A549 (cell line): ENCODE measurements around the gene KDM6B. TPM values are rescaled to one million over a fixed set of nuclear protein-coding genes. Genes with fewer than 3 reads are reported as not detected.
"Not testable (repeated sequence)": the region's sequence is repeated elsewhere in the genome, so short reads cannot be mapped to it uniquely, and the experiment has no call there.

Experiments
- ATAC-seq, 2 experiments: fragments of 200-7000 bp in 1 of 2; fragments of >200 bp in 1 of 2; cut with Nextera tagmentation in 1 of 2; cut with Tn5 transposase in 1 of 2; 3 replicates each; pipeline versions ENCODE4 v1.8.0 to v1.9.1; 2018 to 2020; ENCODE audit warnings: mild to moderate bottlenecking in 1 of 2, moderate library complexity in 1 of 2
- CTCF ChIA-PET: fragments of 300-600 bp; sonication (Branson Sonifier 250); formaldehyde crosslinking; extraction: SDS; loops from one replicate; lab custom pipeline; 2021; ENCODE audit warnings: antibody characterized with exemption, inconsistent platforms; lab: Yijun Ruan, JAX
- POLR2A ChIA-PET: fragments of 350-600 bp; formaldehyde crosslinking; extraction: SDS; loops from one replicate; lab custom pipeline; 2021; ENCODE audit warnings: antibody characterized with exemption, inconsistent platforms; lab: Yijun Ruan, JAX
- DNase-seq, 2 experiments: peaks; one replicate each; pipeline versions ENCODE4 v3.0.0 to v3.0.0-alpha.2; 2011 to 2016; ENCODE audit warnings: low read depth in 1 of 2, low spot score in 1 of 2
- FAIRE-seq: peaks from 2 replicates; lab custom pipeline; 2011; peaks lifted over from hg19 to GRCh38; lab: Jason Lieb, UNC
- H3K27ac ChIP-seq, 2 experiments: fragments of >200 bp; sonication (Bioruptor Twin); formaldehyde crosslinking; 3 replicates each; pipeline ENCODE4 v1.5.1; 2016 to 2017
- H3K4me1 ChIP-seq: fragments of >200 bp; sonication (Bioruptor Twin); formaldehyde crosslinking; 3 replicates; pipeline ENCODE4 v1.6.1; 2016
- H3K4me2 ChIP-seq: fragments of >200 bp; sonication (Bioruptor Twin); formaldehyde crosslinking; 3 replicates; pipeline ENCODE4 v1.6.1; 2016
- H3K4me3 ChIP-seq: fragments of >200 bp; sonication (Bioruptor Twin); formaldehyde crosslinking; 3 replicates; pipeline ENCODE4 v1.5.1; 2016
- H3K9me3 ChIP-seq: fragments of >200 bp; sonication (Bioruptor Twin); formaldehyde crosslinking; 3 replicates; pipeline ENCODE4 v1.6.1; 2016
- CEBPB ChIP-seq, 2 experiments: fragments of >200 bp in 1 of 2; sonication (Bioruptor Twin) in 1 of 2; formaldehyde crosslinking in 1 of 2; IDR thresholded peaks; 2 replicates each; pipeline ENCODE4 v1.6.1; 2012 to 2016
- CHD2 ChIP-seq: fragments of 150-350 bp; IDR thresholded peaks from 2 replicates; pipeline ENCODE4 v1.6.1; 2014; ENCODE audit warnings: low read length; ENCODE audit not compliant: partially characterized antibody
- CHD4 ChIP-seq: fragments of 200-600 bp; sonication (generic); IDR thresholded peaks from 2 replicates; pipeline ENCODE4 v1.6.1; 2016; ENCODE audit warnings: antibody characterized with exemption, mild to moderate bottlenecking, borderline replicate concordance
- CTCF ChIP-seq: fragments of >200 bp; sonication (Bioruptor Twin); formaldehyde crosslinking; IDR thresholded peaks from 3 replicates; pipeline ENCODE4 v1.5.1; 2016
- EHF ChIP-seq: fragments of 250-450 bp; sonication (Bioruptor Pico); IDR thresholded peaks from 2 replicates; pipeline ENCODE4 v1.5.0; 2020; ENCODE audit warnings: mild to moderate bottlenecking
- EP300 ChIP-seq, 2 experiments: fragments of >200 bp; sonication (Bioruptor Twin); formaldehyde crosslinking; IDR thresholded peaks; 2 replicates in 1 of 2; 3 replicates in 1 of 2; pipeline ENCODE4 v1.6.1; 2016 to 2017
- FOSL2 ChIP-seq, 2 experiments: fragments of 450-650 bp in 1 of 2; fragments of >200 bp in 1 of 2; sonication (Bioruptor Twin) in 1 of 2; formaldehyde crosslinking; IDR thresholded peaks; 2 replicates each; pipeline versions ENCODE4 v1.5.0 to v1.6.1; 2016 to 2020; ENCODE audit warnings: mild to moderate bottlenecking in 1 of 2, moderate library complexity in 1 of 2
- FOXS1 ChIP-seq: fragments of 250-450 bp; sonication (Bioruptor Pico); IDR thresholded peaks from 2 replicates; pipeline ENCODE4 v1.5.0; 2020; ENCODE audit warnings: mild to moderate bottlenecking, moderate library complexity
- HDAC2 ChIP-seq: fragments of 200-600 bp; sonication (generic); IDR thresholded peaks from 2 replicates; pipeline ENCODE4 v1.6.1; 2016
- HES2 ChIP-seq: fragments of >200 bp; sonication (Bioruptor Twin); formaldehyde crosslinking; IDR thresholded peaks from 2 replicates; pipeline ENCODE4 v1.6.1; 2016
- KDM1A ChIP-seq: fragments of 200-600 bp; sonication (generic); IDR thresholded peaks from 2 replicates; pipeline ENCODE4 v1.6.1; 2016; ENCODE audit warnings: low read depth, mild to moderate bottlenecking
- MAFK ChIP-seq: fragments of 450-650 bp; IDR thresholded peaks from 2 replicates; pipeline ENCODE4 v1.6.1; 2014; ENCODE audit not compliant: partially characterized antibody
- MAZ ChIP-seq: fragments of 150-350 bp; IDR thresholded peaks from 2 replicates; pipeline ENCODE4 v1.6.1; 2014; ENCODE audit warnings: antibody characterized with exemption, low read depth, low read length, borderline replicate concordance
- NFE2L2 ChIP-seq: fragments of 150-350 bp; conservative IDR thresholded peaks from 2 replicates; pipeline ENCODE4 v1.6.1; 2014; ENCODE audit warnings: low read length
- POLR2A ChIP-seq: IDR thresholded peaks from 2 replicates; pipeline ENCODE4 v1.6.1; 2012; ENCODE audit warnings: mild to moderate bottlenecking, low read length
- POLR2AphosphoS2 ChIP-seq: conservative IDR thresholded peaks from 2 replicates; pipeline ENCODE4 v1.6.1; 2012; ENCODE audit warnings: low read length, improper control_type of control experiment, inconsistent platforms
- RNF2 ChIP-seq: fragments of 200-600 bp; sonication (generic); IDR thresholded peaks from 2 replicates; pipeline ENCODE4 v1.6.1; 2016; ENCODE audit warnings: low read depth, mild to moderate bottlenecking, antibody characterized with exemption, moderate library complexity, borderline replicate concordance
- ZFP36 ChIP-seq: fragments of 450-650 bp; IDR thresholded peaks from 2 replicates; pipeline ENCODE4 v1.6.1; 2014; ENCODE audit warnings: borderline replicate concordance; ENCODE audit not compliant: partially characterized antibody
- WGBS: methylation state at CpG from one replicate; pipeline ENCODE4 v1.1.6; 2017; ENCODE audit errors: missing lambda C conversion rate; 5-methylcytosine and 5-hydroxymethylcytosine counted together
- polyA plus RNA-seq, 4 experiments: library from polyadenylated mRNA; depleted of rRNA in 3 of 4; stranded (reverse); fragments of >200 nt; fragmentation: RNase III in 1 of 4; extraction: RNeasy Plus Mini Kit Qiagen cat#74134 plus additional on column Dnase treatment in 1 of 4; gene quantifications; 2 replicates in 3 of 4; 3 replicates in 1 of 4; pipeline ENCODE4 v1.2.3, GENCODE V29; 2011 to 2017
- TF ChIP-seq, protein P1 (sequence below): fragments of 150-350 bp; IDR thresholded peaks from 2 replicates; pipeline ENCODE4 v1.6.1; 2014; ENCODE audit warnings: low read depth, mild to moderate bottlenecking, low read length

The KDM6B gene
- polyA plus RNA-seq, 2 of the 4 experiments (the other 2 are of a cell fraction), result 1.3 to 8.8 TPM

DNA sequence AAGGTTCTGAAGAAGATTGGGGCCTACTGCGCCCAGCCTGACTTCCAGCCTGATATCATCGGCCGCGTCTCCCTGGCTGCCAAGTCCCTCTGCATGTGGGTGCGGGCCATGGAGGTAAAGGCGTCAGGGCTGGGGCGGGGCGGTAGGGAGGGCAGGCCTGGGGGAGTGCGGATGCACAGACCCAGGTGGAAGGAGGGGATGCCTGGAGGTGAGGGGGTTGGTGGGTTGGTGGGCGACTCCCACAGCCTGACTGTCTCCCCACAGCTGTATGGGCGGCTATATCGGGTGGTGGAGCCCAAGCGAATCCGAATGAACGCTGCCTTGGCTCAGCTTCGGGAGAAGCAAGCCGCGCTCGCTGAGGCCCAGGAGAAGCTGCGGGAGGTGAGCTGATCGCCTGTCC lies 26.8 kb upstream of the KDM6B start:
- CTCF ChIA-PET, result interaction anchor here (1.2 to 4.8 kb wide), 3 partner anchors 11 to 63 kb away, joined by 3 to 20 read pairs (median 3); partner anchors contain the start of gene NAA38
- ATAC-seq, result no peak; a peak in 1 of 6 replicates
- Histone ChIP-seq H3K9me3 (no peaks in the 10 kb centered on the region), H3K4me3 (no peak overlapping the region)
- 87% methylated on average over 21 of the region's 21 CpGs for WGBS
- no peak for DNase-seq
- no peak for TF ChIP-seq NFE2L2
- TF ChIP-seq, all 56 proteins: peak for 0
- Histone ChIP-seq H3K4me2 (no peak overlapping the region), H3K4me1 (peaks cover 11% of the 10 kb centered on the region), H3K27ac (no peak overlapping the region)
- POLR2A ChIA-PET, result no interaction called here
- no peak for FAIRE-seq

DNA sequence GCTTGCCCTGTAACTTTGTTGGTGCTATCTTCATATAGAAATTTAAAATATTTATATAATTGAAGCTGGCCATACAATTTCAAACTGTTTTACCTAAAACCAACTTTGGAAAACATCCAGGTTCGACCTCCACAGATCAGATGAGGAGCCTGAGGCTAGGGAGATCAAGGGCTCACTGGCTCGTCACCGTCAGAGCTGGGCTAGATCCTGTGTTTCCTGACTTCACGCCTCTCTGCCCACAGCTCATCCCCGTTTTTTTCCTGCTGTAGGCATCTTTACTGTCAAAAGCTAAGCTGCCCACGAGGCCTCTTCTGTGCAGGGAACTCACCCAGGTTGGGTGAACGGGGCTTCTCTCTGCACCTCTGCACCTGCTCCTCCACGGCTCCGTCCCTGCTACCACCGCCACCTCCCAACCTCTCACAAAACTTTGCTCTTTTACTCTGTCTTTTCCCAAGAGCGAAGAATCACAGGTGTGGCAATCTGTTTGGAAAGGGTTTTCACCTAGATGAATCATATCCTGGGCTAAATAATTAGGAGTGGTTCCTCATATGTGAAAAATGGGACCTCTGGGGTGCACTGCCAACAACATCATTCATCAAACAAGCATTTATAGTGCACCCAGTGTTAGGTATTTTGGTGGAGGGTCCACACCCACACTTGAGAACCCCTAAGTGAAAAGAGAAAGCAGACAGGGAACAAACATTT lies 24.8 kb upstream of the KDM6B start:
- Histone ChIP-seq H3K9me3 (no peaks in the 10 kb centered on the region), H3K4me2 (peak overlapping the region; percentile 46), H3K4me1 (peaks cover 11% of the 10 kb centered on the region), H3K27ac (peak overlapping the region in 1 of 2 experiments; percentile 47; a peak in 1 of 6 replicates), H3K4me3 (no peak overlapping the region)
- no peak for FAIRE-seq
- ChIA-PET POLR2A (interaction anchor here (0.6 kb wide), 1 partner anchor 92 kb away, joined by 14 read pairs; no protein-coding TSS in a partner anchor), CTCF (interaction anchor here (1.1 to 4.8 kb wide), 3 partner anchors 16 to 181 kb away, joined by 3 to 20 read pairs (median 9); no protein-coding TSS in a partner anchor)
- no peak for DNase-seq
- peak; percentile 32 to 38; a peak in 3 of 6 replicates for ATAC-seq
- TF ChIP-seq EHF (CRISPR knock-in tag) (no peak), KDM1A (no peak), ZFP36 (no peak)
- 45% methylated on average over 11 of the region's 11 CpGs for WGBS

DNA sequence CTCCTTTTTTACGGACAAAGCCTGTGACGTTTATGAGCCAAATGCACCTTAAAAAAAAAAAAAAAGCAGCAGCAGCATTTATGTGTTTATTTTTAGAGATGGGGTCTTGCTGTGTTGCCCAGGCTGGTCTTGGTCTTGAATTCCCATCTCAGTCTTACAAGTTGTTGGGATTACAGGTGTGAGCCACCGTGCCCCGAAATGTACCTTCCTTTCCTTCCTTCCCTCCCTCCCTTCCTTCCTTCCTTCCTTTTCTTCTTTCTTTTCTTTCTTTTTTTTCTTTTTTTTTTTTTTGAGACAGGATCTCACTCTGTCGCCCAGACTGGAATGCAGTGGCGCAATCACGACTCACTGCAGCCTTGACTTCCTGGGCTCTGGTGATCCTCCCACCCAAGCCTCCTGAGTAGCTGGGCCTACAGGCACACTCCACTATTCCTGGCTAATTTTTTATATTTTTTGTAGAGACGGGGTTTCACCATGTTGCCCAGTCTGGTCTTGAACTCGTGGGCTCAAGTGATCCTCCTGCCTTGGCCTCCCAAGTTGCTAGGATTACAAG lies 24.1 kb upstream of the KDM6B start:
- H3K9me3 ChIP-seq, ATAC-seq, H3K4me3 ChIP-seq, POLR2A ChIA-PET, FAIRE-seq: not testable (repeated sequence)
- 61% methylated on average over 9 of the region's 9 CpGs for WGBS
- CTCF ChIA-PET, result interaction anchor here (1.1 to 4.9 kb wide), 4 partner anchors 13 to 248 kb away, joined by 4 to 32 read pairs (median 6); no protein-coding TSS in a partner anchor
- H3K4me2 ChIP-seq, result peak overlapping the region; percentile 46
- peaks cover 11% of the 10 kb centered on the region for H3K4me1 ChIP-seq
- TF ChIP-seq CEBPB (IDR thresholded peaks at IDR 0.05) (peak; percentile 39 to 81; a peak in 3 of 4 replicates), HES2 (0 out of 2 replicates have a peak, but pooled peaks have one; percentile 13)
- peak in 1 of 2 experiments; percentile 31 for DNase-seq
- peak overlapping the region in 1 of 2 experiments; percentile 64; a peak in 3 of 6 replicates for H3K27ac ChIP-seq

DNA sequence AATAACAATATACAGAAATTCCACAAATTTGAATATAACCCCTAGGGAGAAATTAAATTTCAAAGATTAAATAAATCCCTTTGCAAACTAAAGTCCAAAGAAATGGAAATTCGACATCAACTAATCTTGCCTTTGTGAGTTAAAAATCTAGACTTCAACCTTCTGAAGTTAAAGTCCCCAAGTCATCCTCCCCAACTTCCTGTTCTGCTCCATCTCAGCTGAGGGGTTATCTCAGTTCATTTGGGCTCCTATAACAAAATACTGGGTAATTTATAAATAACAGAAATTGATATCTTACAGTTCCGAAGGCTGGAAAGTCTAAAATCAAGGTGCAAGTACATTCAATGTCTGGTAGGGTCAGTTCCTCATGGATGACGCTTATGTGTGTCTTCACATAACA lies 22.8 kb upstream of the KDM6B start:
- Histone ChIP-seq H3K4me2 (no peak overlapping the region), H3K4me1 (peaks cover 11% of the 10 kb centered on the region), H3K27ac (no peak overlapping the region), H3K4me3 (no peak overlapping the region), H3K9me3 (no peaks in the 10 kb centered on the region)
- CTCF ChIA-PET, result interaction anchor here (1.1 to 4.9 kb wide), 9 partner anchors 11 to 246 kb away, joined by 3 to 32 read pairs (median 7); no protein-coding TSS in a partner anchor
- DNase-seq (no peak), ATAC-seq (no peak), FAIRE-seq (no peak)
- POLR2A ChIA-PET, result no interaction called here
- TF ChIP-seq FOSL2 (IDR thresholded peaks at IDR 0.05), result no peak
- no peak for TF ChIP-seq FOSL2 (CRISPR knock-in tag; IDR thresholded peaks at IDR 0.05)
- no peak for TF ChIP-seq POLR2AphosphoS2
- 64% methylated on average over 3 of the region's 3 CpGs for WGBS

DNA sequence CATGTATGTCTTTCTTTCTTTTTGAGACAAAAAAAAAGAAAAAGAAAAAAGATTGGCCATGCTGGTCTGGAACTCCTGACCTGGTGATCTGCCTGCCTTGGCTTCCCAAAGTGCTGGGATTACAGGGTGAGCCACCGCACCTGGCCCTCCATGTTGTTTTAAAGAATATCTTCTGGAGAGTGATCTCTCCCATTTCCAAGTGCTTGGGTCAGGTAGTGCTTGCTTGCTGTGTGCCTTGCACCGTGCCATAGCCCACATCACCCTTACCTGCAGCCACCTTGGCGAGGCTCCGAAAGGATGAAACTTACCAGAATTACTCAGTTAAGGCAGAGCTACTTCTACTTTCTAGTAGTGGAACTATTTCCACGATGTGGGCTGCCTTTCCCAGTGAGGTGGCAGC lies 19.0 kb upstream of the KDM6B start:
- H3K27ac ChIP-seq, result no peak overlapping the region
- TF ChIP-seq, protein P1, sequence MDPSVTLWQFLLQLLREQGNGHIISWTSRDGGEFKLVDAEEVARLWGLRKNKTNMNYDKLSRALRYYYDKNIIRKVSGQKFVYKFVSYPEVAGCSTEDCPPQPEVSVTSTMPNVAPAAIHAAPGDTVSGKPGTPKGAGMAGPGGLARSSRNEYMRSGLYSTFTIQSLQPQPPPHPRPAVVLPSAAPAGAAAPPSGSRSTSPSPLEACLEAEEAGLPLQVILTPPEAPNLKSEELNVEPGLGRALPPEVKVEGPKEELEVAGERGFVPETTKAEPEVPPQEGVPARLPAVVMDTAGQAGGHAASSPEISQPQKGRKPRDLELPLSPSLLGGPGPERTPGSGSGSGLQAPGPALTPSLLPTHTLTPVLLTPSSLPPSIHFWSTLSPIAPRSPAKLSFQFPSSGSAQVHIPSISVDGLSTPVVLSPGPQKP, result no peak
- TF ChIP-seq CTCF (no peak), NFE2L2 (no peak), CHD2 (no peak), MAFK (no peak), HDAC2 (no peak), CHD4 (no peak), RNF2 (no peak), POLR2A (no peak), FOXS1 (no peak), EP300 (IDR thresholded peaks at IDR 0.05) (no peak), MAZ (no peak)
- H3K4me2 ChIP-seq, result no peak overlapping the region
- ChIA-PET CTCF (interaction anchor here (0.6 to 3.0 kb wide), 2 partner anchors 71 to 157 kb away, joined by 3 to 18 read pairs; no protein-coding TSS in a partner anchor), POLR2A (no interaction called here)
- WGBS, result 60% methylated on average over 5 of the region's 5 CpGs
- ATAC-seq, result no peak
- no peak for DNase-seq
- H3K4me1 ChIP-seq, result peaks cover under 1% of the 10 kb centered on the region; the same call in 1 of the 3 replicates
- no peaks in the 10 kb centered on the region for H3K9me3 ChIP-seq
- no peak overlapping the region for H3K4me3 ChIP-seq
- FAIRE-seq, result no peak
